WI38 (cell line): ENCODE data around the gene ANKAR.

ENCODE experiments used
- H3K4me3 ChIP-seq: 2 replicates; pipeline ENCODE4 v1.5.1; 2011; ENCODE audit warnings: low read depth, mild to moderate bottlenecking, control low read depth, low read length
- CTCF ChIP-seq: IDR thresholded peaks from 2 replicates; pipeline ENCODE4 v1.5.1; 2012; ENCODE audit warnings: low read depth, mild to moderate bottlenecking, control low read depth, low read length

ANKAR gene

GRCh38 chr2:189673661-189674373 lies 653 bp upstream of the ANKAR start:
- peak overlapping the region; percentile 83 for H3K4me3 ChIP-seq
- TF ChIP-seq CTCF: no peak

GRCh38 chr2:189676471-189676870 lies 2.0 kb downstream of the ANKAR start:
- H3K4me3 ChIP-seq: no peak overlapping the region
- no peak for TF ChIP-seq CTCF

- no peak overlapping the region for H3K4me3 ChIP-seq
- no peak for TF ChIP-seq CTCF
Observed at GRCh38 chr2:189679226-189679625, 4.8 kb downstream of the ANKAR start.

GRCh38 chr2:189681203-189681602 lies 6.7 kb downstream of the ANKAR start:
- no peak for TF ChIP-seq CTCF

GRCh38 chr2:189681903-189682302 lies 7.4 kb downstream of the ANKAR start:
- H3K4me3 ChIP-seq: no peak overlapping the region
- no peak for TF ChIP-seq CTCF

More at GRCh38 chr2:189681203-189681602, 6.7 kb downstream of the ANKAR start:
- no peak overlapping the region for H3K4me3 ChIP-seq

GRCh38 chr2:189683348-189683747 lies 8.9 kb downstream of the ANKAR start:
- no peak for TF ChIP-seq CTCF
- no peak overlapping the region for H3K4me3 ChIP-seq

- TF ChIP-seq CTCF: no peak
- H3K4me3 ChIP-seq: no peak overlapping the region
Observed at GRCh38 chr2:189684811-189685210, 10.3 kb downstream of the ANKAR start.
